Measurements from ENCODE around the gene CCDC186. TPM values are rescaled to one million over a fixed set of nuclear protein-coding genes. Genes with fewer than 3 reads are reported as not detected.

The CCDC186 gene
- total and polyA plus RNA-seq, 2 donors (not counting 1 experiment from before 2014, with no cell fraction given) = 13.0 to 15.7 TPM

DNA sequence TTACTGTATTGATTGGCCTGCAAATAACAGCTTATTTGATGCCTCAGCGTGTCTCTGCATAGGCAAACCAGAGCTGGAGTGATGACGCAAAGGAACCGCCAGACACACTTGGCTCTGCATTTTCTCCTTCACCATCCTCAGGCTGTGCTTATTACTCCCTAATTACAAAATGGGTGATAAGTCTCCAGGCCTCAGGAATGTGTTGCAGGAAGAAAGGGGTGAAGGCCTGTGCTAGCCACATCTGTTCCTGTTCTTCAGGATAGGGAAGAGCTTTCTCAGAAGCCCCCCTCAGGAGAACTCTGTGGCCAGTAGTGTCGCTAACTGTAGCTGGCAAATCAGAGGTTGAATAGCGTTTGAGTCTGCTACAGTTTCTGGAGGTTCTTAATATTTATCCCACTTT is 10.3 kb upstream of the CCDC186 start:
- no peaks in the 10 kb centered on the region for H3K9me3 ChIP-seq (ENCODE audit: control insufficient read depth, insufficient read depth, low read depth, low read length)
- no peaks in the 10 kb centered on the region for H4K20me1 ChIP-seq (ENCODE audit: control insufficient read depth, extremely low read depth, insufficient read depth, low read length)
- no peak for DNase-seq (ENCODE audit: low read depth in 2 of 2)
- no peak for TF ChIP-seq EZH2 (IDR thresholded peaks at IDR 0.05; ENCODE audit: low read length, missing control alignments)
- no peak for TF ChIP-seq CTCF (conservative IDR thresholded peaks at IDR 0.05 in 1 of 2, IDR thresholded peaks at IDR 0.05 in 1 of 2; ENCODE audit: low read depth in 1 of 2, low read length in 2 of 2)
- H3K4me3 ChIP-seq (replicated peaks in 1 of 4; ENCODE audit: control extremely low read depth in 1 of 4, insufficient read depth in 1 of 4, low read depth in 3 of 4, low read length in 4 of 4) = no peak overlapping the region
- H3K79me2 ChIP-seq (ENCODE audit: control insufficient read depth, insufficient read depth, low read length) = no peaks in the 10 kb centered on the region
- H3K9ac ChIP-seq (ENCODE audit: insufficient read depth, low read length) = no peak overlapping the region
- H3K27me3 ChIP-seq (ENCODE audit: control insufficient read depth, insufficient read depth, low read length) = no peaks in the 10 kb centered on the region
- H3K36me3 ChIP-seq (ENCODE audit: control insufficient read depth, insufficient read depth, low read length) = no peaks in the 10 kb centered on the region
- no peak overlapping the region for H3K27ac ChIP-seq (ENCODE audit: insufficient read depth, low read length)
- H2AFZ ChIP-seq (ENCODE audit: low read length) = no peak overlapping the region
- no peak overlapping the region for H3K4me2 ChIP-seq (ENCODE audit: extremely low read depth, insufficient read depth, low read length)
- H3K4me1 ChIP-seq (ENCODE audit: control insufficient read depth, extremely low read depth, insufficient read depth, low read length) = no peaks in the 10 kb centered on the region

DNA sequence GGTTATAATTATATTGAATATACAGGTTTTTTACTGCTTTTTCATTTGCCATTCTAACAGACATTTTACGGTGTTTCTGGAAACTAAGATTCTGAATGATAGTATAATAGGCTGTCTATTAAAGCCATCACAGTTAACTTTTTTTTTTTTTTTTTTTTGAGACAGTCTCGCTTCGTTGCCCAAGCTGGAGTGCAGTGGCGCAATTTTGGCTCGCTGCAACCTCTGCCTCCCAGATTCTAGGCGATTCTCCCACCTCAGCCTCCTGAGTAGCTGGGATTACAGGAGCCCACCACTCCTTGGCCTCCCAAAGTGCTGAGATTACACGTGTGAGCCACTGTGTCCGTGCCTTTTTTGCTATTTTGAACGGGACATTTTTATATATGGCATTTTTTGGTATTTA is 9.6 kb upstream of the CCDC186 start:
- Histone ChIP-seq H3K9me3 (ENCODE audit: control insufficient read depth, insufficient read depth, low read depth, low read length) (no peaks in the 10 kb centered on the region), H2AFZ (ENCODE audit: low read length) (no peak overlapping the region), H4K20me1 (ENCODE audit: control insufficient read depth, extremely low read depth, insufficient read depth, low read length) (no peaks in the 10 kb centered on the region), H3K36me3 (ENCODE audit: control insufficient read depth, insufficient read depth, low read length) (no peaks in the 10 kb centered on the region), H3K4me3 (replicated peaks in 1 of 4; ENCODE audit: control extremely low read depth in 1 of 4, insufficient read depth in 1 of 4, low read depth in 3 of 4, low read length in 4 of 4) (no peak overlapping the region), H3K9ac (ENCODE audit: insufficient read depth, low read length) (no peak overlapping the region), H3K4me1 (ENCODE audit: control insufficient read depth, extremely low read depth, insufficient read depth, low read length) (no peaks in the 10 kb centered on the region), H3K27ac (ENCODE audit: insufficient read depth, low read length) (no peak overlapping the region), H3K27me3 (ENCODE audit: control insufficient read depth, insufficient read depth, low read length) (no peaks in the 10 kb centered on the region), H3K79me2 (ENCODE audit: control insufficient read depth, insufficient read depth, low read length) (no peaks in the 10 kb centered on the region), H3K4me2 (ENCODE audit: extremely low read depth, insufficient read depth, low read length) (no peak overlapping the region)
- TF ChIP-seq EZH2 (IDR thresholded peaks at IDR 0.05; ENCODE audit: low read length, missing control alignments) = no peak
- no peak for TF ChIP-seq CTCF (conservative IDR thresholded peaks at IDR 0.05 in 1 of 2, IDR thresholded peaks at IDR 0.05 in 1 of 2; ENCODE audit: low read depth in 1 of 2, low read length in 2 of 2)
- no peak for DNase-seq (ENCODE audit: low read depth in 2 of 2)

DNA sequence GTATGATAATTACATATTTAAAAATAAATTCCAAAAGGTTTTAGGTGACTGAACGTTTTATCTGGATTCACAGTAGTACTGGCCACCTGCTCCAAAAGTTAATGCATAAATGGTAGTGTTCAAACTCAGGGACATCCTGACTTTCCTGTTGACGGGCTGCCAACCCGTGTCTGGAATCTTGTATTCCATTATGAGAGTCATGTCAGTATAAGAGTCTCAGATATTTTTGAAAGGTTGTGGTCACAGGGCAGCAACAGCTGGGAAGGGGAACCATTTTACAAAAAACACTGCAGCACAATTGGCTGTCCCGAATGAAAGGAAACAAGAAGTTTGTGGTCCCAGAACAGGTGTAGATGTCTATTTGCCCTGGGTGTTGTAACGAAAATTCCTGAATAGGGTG is 8.0 kb upstream of the CCDC186 start:
- Histone ChIP-seq H3K9ac (ENCODE audit: insufficient read depth, low read length) (no peak overlapping the region), H3K4me3 (replicated peaks in 1 of 4; ENCODE audit: control extremely low read depth in 1 of 4, insufficient read depth in 1 of 4, low read depth in 3 of 4, low read length in 4 of 4) (no peak overlapping the region), H3K4me2 (ENCODE audit: extremely low read depth, insufficient read depth, low read length) (no peak overlapping the region), H3K27ac (ENCODE audit: insufficient read depth, low read length) (no peak overlapping the region), H3K79me2 (ENCODE audit: control insufficient read depth, insufficient read depth, low read length) (no peaks in the 10 kb centered on the region), H3K9me3 (ENCODE audit: control insufficient read depth, insufficient read depth, low read depth, low read length) (no peaks in the 10 kb centered on the region), H2AFZ (ENCODE audit: low read length) (no peak overlapping the region), H4K20me1 (ENCODE audit: control insufficient read depth, extremely low read depth, insufficient read depth, low read length) (no peaks in the 10 kb centered on the region), H3K27me3 (ENCODE audit: control insufficient read depth, insufficient read depth, low read length) (no peaks in the 10 kb centered on the region), H3K36me3 (ENCODE audit: control insufficient read depth, insufficient read depth, low read length) (no peaks in the 10 kb centered on the region), H3K4me1 (ENCODE audit: control insufficient read depth, extremely low read depth, insufficient read depth, low read length) (no peaks in the 10 kb centered on the region)
- TF ChIP-seq CTCF (conservative IDR thresholded peaks at IDR 0.05 in 1 of 2, IDR thresholded peaks at IDR 0.05 in 1 of 2; ENCODE audit: low read depth in 1 of 2, low read length in 2 of 2) (no peak), EZH2 (IDR thresholded peaks at IDR 0.05; ENCODE audit: low read length, missing control alignments) (no peak)
- DNase-seq (ENCODE audit: low read depth in 2 of 2) = no peak

Data from fibroblast of lung (primary cell).